ENCODE data around the gene PRKCD.

DNA sequence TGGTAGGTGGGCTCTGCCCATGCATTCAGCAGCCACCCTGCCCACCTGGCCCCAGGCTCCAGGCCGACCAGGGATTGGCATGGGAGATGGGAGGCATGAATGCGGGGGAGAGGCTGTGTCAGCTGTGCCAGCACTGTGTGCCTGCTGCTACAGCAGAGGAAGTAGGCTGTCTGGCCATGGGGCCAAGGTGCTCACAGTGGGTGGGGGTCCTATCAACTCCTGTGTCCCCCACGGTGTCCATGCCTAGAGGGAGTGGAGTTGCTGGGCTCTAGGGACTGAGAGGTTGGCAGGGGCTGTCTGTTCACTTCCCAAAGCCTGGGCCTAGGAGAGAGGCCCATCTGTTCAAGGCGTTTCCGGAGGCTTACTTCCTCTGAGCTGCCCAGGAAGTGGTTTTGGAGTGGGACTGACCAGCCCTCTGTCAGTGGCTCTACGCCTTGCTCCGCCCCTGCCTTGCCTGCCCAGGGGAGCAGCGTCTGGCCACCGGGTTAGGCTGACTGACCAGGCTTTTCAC is 5.8 kb downstream of the PRKCD start:
- no peak for TF ChIP-seq POLR2A (IDR thresholded peaks at IDR 0.05)
- TF ChIP-seq, protein P1, sequence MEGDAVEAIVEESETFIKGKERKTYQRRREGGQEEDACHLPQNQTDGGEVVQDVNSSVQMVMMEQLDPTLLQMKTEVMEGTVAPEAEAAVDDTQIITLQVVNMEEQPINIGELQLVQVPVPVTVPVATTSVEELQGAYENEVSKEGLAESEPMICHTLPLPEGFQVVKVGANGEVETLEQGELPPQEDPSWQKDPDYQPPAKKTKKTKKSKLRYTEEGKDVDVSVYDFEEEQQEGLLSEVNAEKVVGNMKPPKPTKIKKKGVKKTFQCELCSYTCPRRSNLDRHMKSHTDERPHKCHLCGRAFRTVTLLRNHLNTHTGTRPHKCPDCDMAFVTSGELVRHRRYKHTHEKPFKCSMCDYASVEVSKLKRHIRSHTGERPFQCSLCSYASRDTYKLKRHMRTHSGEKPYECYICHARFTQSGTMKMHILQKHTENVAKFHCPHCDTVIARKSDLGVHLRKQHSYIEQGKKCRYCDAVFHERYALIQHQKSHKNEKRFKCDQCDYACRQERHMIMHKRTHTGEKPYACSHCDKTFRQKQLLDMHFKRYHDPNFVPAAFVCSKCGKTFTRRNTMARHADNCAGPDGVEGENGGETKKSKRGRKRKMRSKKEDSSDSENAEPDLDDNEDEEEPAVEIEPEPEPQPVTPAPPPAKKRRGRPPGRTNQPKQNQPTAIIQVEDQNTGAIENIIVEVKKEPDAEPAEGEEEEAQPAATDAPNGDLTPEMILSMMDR (IDR thresholded peaks at IDR 0.05) = no peak
